ENCODE measurements around the gene DNM2.

The DNM2 gene

GRCh38 chr19:10686661-10687517 is 31.0 kb upstream of the DNM2 start:
- Histone ChIP-seq H3K79me2 (ENCODE audit: control insufficient read depth, low read length) (peaks cover 35% of the 10 kb centered on the region), H3K4me1 (ENCODE audit: control insufficient read depth, low read length) (no peaks in the 10 kb centered on the region), H3K4me3 (ENCODE audit: low read length) (no peak overlapping the region), H3F3A (ENCODE audit: control insufficient read depth, insufficient read depth) (peaks cover 11% of the 10 kb centered on the region), H3K4me2 (ENCODE audit: low read length) (no peak overlapping the region), H4K20me1 (ENCODE audit: control insufficient read depth, insufficient read depth, low read depth, low read length) (peaks cover 6% of the 10 kb centered on the region; the same call in 1 of the 2 replicates), H3K27me3 (ENCODE audit: control insufficient read depth, low read length) (no peaks in the 10 kb centered on the region), H3K27ac (ENCODE audit: low read depth, low read length) (no peak overlapping the region), H3K9me2 (replicated peaks; ENCODE audit: control insufficient read depth, low read length) (no peaks in the 10 kb centered on the region), H3K9me3 (ENCODE audit: control insufficient read depth, insufficient read depth, low read length) (no peaks in the 10 kb centered on the region), H3K36me3 (ENCODE audit: control insufficient read depth, low read length) (peaks cover 98% of the 10 kb centered on the region)
- TF ChIP-seq EZH2phosphoT487 (IDR thresholded peaks at IDR 0.05; ENCODE audit: borderline replicate concordance, low read length), result no peak
- no peak for TF ChIP-seq CTCF (IDR thresholded peaks at IDR 0.05; ENCODE audit: low read depth, low read length, poor library complexity, severe bottlenecking)

GRCh38 chr19:10687518-10688288 is 30.2 kb upstream of the DNM2 start:
- Histone ChIP-seq H4K20me1 (ENCODE audit: control insufficient read depth, insufficient read depth, low read depth, low read length) (peaks cover 6% of the 10 kb centered on the region; the same call in 1 of the 2 replicates), H3F3A (ENCODE audit: control insufficient read depth, insufficient read depth) (peaks cover 18% of the 10 kb centered on the region)

GRCh38 chr19:10688545-10689280 is 29.2 kb upstream of the DNM2 start:
- Histone ChIP-seq H3K4me2 (ENCODE audit: low read length) (no peak overlapping the region), H3K27me3 (ENCODE audit: control insufficient read depth, low read length) (no peaks in the 10 kb centered on the region), H4K20me1 (ENCODE audit: control insufficient read depth, insufficient read depth, low read depth, low read length) (peaks cover 6% of the 10 kb centered on the region; the same call in 1 of the 2 replicates), H3K79me2 (ENCODE audit: control insufficient read depth, low read length) (peaks cover 23% of the 10 kb centered on the region), H3K27ac (ENCODE audit: low read depth, low read length) (no peak overlapping the region), H3K4me3 (ENCODE audit: low read length) (no peak overlapping the region), H3F3A (ENCODE audit: control insufficient read depth, insufficient read depth) (peaks cover 24% of the 10 kb centered on the region), H3K9me3 (ENCODE audit: control insufficient read depth, insufficient read depth, low read length) (no peaks in the 10 kb centered on the region), H3K9me2 (replicated peaks; ENCODE audit: control insufficient read depth, low read length) (no peaks in the 10 kb centered on the region), H3K36me3 (ENCODE audit: control insufficient read depth, low read length) (peaks cover 89% of the 10 kb centered on the region), H3K4me1 (ENCODE audit: control insufficient read depth, low read length) (no peaks in the 10 kb centered on the region)
- no peak for TF ChIP-seq EZH2phosphoT487 (IDR thresholded peaks at IDR 0.05; ENCODE audit: borderline replicate concordance, low read length)
- TF ChIP-seq CTCF (IDR thresholded peaks at IDR 0.05; ENCODE audit: low read depth, low read length, poor library complexity, severe bottlenecking), result no peak

More at GRCh38 chr19:10687518-10688288, 30.2 kb upstream of the DNM2 start:
- no peak overlapping the region for H3K4me2 ChIP-seq (ENCODE audit: low read length)
- no peaks in the 10 kb centered on the region for H3K9me2 ChIP-seq (replicated peaks; ENCODE audit: control insufficient read depth, low read length)
- H3K27me3 ChIP-seq (ENCODE audit: control insufficient read depth, low read length), result no peaks in the 10 kb centered on the region
- H3K4me1 ChIP-seq (ENCODE audit: control insufficient read depth, low read length), result no peaks in the 10 kb centered on the region
- no peak overlapping the region for H3K4me3 ChIP-seq (ENCODE audit: low read length)
- no peak overlapping the region for H3K27ac ChIP-seq (ENCODE audit: low read depth, low read length)
- H3K36me3 ChIP-seq (ENCODE audit: control insufficient read depth, low read length), result peaks cover 98% of the 10 kb centered on the region
- H3K9me3 ChIP-seq (ENCODE audit: control insufficient read depth, insufficient read depth, low read length), result no peaks in the 10 kb centered on the region
- no peak for TF ChIP-seq EZH2phosphoT487 (IDR thresholded peaks at IDR 0.05; ENCODE audit: borderline replicate concordance, low read length)
- no peak for TF ChIP-seq CTCF (IDR thresholded peaks at IDR 0.05; ENCODE audit: low read depth, low read length, poor library complexity, severe bottlenecking)
- peaks cover 27% of the 10 kb centered on the region for H3K79me2 ChIP-seq (ENCODE audit: control insufficient read depth, low read length)
